ENCODE data around the gene PGC. TPM values are rescaled to one million over a fixed set of nuclear protein-coding genes. Genes with fewer than 3 reads are reported as not detected.

PGC gene
- total RNA-seq, 4 donors from 2014 or later, result 1.5 TPM; not detected in 3

DNA sequence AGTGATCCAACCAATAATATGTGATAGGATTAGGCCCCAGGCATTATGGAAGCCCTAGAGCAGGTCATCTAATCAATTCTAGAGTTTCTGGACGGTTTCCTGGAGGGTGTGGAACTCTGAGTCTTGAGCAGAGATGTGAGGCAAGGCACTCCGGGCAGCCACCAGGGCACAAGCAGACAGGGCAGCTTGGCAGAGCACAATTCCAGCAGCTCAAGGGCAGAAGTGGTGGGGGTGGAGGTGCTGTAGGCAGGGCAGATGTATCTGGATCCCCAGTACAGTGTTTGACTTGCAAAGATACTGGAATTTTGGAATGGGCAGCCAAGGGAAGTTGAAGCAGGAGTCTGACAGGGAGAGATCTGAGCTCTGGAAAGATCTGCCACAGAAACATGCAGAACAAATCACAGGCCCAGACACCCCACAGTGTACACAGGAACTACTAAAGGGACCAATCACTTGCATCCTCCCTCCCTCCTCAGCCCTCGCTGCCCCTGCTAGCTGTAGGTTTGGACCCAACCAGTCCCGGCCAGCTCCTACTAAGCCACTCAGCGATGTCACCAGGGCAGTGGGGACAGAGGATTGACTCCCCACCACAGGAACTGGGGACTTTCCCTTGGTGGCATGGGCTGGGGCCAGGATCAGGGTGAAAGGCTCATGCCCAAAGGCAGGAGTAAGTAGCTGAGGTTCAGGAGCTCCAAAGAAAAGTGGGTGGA lies 58.8 kb downstream of the PGC start:
- 78% methylated on average over 5 of the region's 5 CpGs; no CpG with 5 or more reads in 1 of the 2 donors for WGBS, 2 donors (ENCODE audit: low coverage in 1 of 2)
- Histone ChIP-seq H3K27me3 (no peaks in the 10 kb centered on the region), H3K4me1 (peaks cover under 1 to 9% (median 4%) of the 10 kb centered on the region in 4 donors), H3K36me3 (peaks cover 0 to 7% (median 0%) of the 10 kb centered on the region in 4 donors), H3K4me3 (no peak overlapping the region), H3K9me3 (no peaks in the 10 kb centered on the region), H3K27ac (no peak overlapping the region)
- DNase-seq, result no peak
- in situ Hi-C loops (cut with MboI; ENCODE audit: low pct_ligation_motif_present in 1 of 4, low pct_unique_long_range_greater_than_20kb in 1 of 4, low sequenced_read_pairs in 3 of 4), result loop anchor here in 3 of 4 donors (5.0 to 25.0 kb wide), 5 partner anchors 84 to 326 kb away; no protein-coding TSS in a partner anchor
- TF ChIP-seq POLR2AphosphoS5 (IDR thresholded peaks at IDR 0.05), result no peak
- TF ChIP-seq EP300 (IDR thresholded peaks at IDR 0.05; ENCODE audit: low read depth), result no peak
- TF ChIP-seq POLR2A (IDR thresholded peaks at IDR 0.05), result no peak
- TF ChIP-seq, protein P1, sequence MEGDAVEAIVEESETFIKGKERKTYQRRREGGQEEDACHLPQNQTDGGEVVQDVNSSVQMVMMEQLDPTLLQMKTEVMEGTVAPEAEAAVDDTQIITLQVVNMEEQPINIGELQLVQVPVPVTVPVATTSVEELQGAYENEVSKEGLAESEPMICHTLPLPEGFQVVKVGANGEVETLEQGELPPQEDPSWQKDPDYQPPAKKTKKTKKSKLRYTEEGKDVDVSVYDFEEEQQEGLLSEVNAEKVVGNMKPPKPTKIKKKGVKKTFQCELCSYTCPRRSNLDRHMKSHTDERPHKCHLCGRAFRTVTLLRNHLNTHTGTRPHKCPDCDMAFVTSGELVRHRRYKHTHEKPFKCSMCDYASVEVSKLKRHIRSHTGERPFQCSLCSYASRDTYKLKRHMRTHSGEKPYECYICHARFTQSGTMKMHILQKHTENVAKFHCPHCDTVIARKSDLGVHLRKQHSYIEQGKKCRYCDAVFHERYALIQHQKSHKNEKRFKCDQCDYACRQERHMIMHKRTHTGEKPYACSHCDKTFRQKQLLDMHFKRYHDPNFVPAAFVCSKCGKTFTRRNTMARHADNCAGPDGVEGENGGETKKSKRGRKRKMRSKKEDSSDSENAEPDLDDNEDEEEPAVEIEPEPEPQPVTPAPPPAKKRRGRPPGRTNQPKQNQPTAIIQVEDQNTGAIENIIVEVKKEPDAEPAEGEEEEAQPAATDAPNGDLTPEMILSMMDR (IDR thresholded peaks at IDR 0.05), result no peak
- intact Hi-C loops (cut with DNase I; ENCODE audit: low total_unique reads), result loop anchor here (10.0 kb wide), 1 partner anchor 224 kb away; no protein-coding TSS in a partner anchor

DNA sequence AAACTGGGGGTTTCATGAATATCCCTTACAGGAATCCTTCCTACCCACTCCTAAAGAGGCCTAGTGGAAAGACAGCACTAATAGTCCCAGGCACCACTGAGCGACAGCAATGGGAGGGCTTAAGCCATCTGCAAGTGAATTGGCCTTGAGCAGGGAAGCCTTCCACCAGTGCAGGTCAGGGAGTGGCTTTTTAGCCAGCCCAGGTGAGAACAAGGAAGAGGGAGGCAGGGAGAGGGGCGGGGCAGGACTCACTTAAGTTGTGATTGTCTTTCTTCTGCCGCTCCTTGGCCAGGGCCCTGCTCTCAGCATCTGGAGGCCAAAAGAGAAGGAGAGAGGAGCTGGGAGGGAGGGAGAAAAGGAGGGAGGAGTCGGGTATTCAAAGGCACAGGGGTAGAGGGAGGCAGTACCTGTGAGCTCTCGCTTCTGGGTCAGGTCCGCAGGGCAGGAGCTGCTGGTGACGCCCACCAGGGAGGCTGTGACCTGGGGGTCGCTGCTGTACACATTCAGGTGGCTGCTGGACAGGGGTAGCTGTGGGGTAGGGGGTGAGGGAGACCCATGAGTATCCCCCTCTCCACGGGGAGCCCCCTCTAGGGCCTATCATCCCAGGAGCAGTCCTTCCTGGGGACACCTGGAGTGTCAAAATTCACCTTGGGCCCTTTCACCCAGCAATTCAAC lies 59.6 kb downstream of the PGC start:
- peak; percentile 76 for DNase-seq
- intact Hi-C loops (cut with DNase I; ENCODE audit: low total_unique reads) (loop anchor here (1.0 to 10.0 kb wide), 2 partner anchors 74 to 223 kb away; no protein-coding TSS in a partner anchor), in situ Hi-C loops (cut with MboI; ENCODE audit: low pct_ligation_motif_present in 1 of 4, low pct_unique_long_range_greater_than_20kb in 1 of 4, low sequenced_read_pairs in 3 of 4) (loop anchor here in 3 of 4 donors (5.0 to 25.0 kb wide), 5 partner anchors 83 to 325 kb away; no protein-coding TSS in a partner anchor)
- Histone ChIP-seq H3K9me3 (no peaks in the 10 kb centered on the region), H3K4me1 (peaks cover 5 to 17% (median 11%) of the 10 kb centered on the region in 4 donors), H3K36me3 (peaks cover 0 to 7% (median 0%) of the 10 kb centered on the region in 4 donors), H3K27me3 (no peaks in the 10 kb centered on the region), H3K4me3 (no peak overlapping the region), H3K27ac (peak overlapping the region in 2 of 4 donors; percentile 34 to 37)
- TF ChIP-seq EP300 (IDR thresholded peaks at IDR 0.05; ENCODE audit: low read depth), result no peak
- TF ChIP-seq POLR2AphosphoS5 (IDR thresholded peaks at IDR 0.05), result no peak
- TF ChIP-seq POLR2A (IDR thresholded peaks at IDR 0.05), result no peak
- TF ChIP-seq, protein P1 (IDR thresholded peaks at IDR 0.05), result no peak
- WGBS, 2 donors (ENCODE audit: low coverage in 1 of 2), result 20 to 61% methylated on average over 1 to 9 of the region's 9 CpGs

Small RNA genes within 50 kb of the gene (small RNA-seq; reads per million reads assigned to genes)
- gene AL365205.2, result 0 reads per million in 4 donors
- gene AL365205.3, result 0 reads per million in 4 donors

Other genes starting within 250 kb of the PGC start
- gene FOXP4, start 201.0 kb downstream of the PGC start, total RNA-seq, result 10 to 100 TPM; 13.8 to 45.6 (median 17.2) TPM
- gene MDFI, start 108.9 kb downstream of the PGC start, total RNA-seq, result 1 to 10 TPM in 2 of 4 donors, not detected in 2; 2.1 to 2.2 TPM
- gene TFEB, start 11.8 kb downstream of the PGC start, total RNA-seq, result 10 to 100 TPM; 30.4 to 47.1 (median 38.1) TPM
- gene FRS3, start 32.5 kb upstream of the PGC start, total RNA-seq, result 1 to 10 TPM; 2.8 to 4.5 (median 3.2) TPM
- gene PRICKLE4, start 33.4 kb upstream of the PGC start, total RNA-seq, result 10 to 100 TPM in 3 of 4 donors, 1 to 10 TPM in 1; 6.7 to 52.0 (median 21.0) TPM
- 10 to 100 TPM; 24.1 to 93.1 (median 85.6) TPM for gene TOMM6, start 40.3 kb upstream of the PGC start, total RNA-seq
- gene USP49, start 148.0 kb upstream of the PGC start, total RNA-seq, result 1 to 10 TPM; 2.3 to 7.9 (median 4.0) TPM
- gene MED20, start 173.7 kb upstream of the PGC start, total RNA-seq, result 10 to 100 TPM; 15.4 to 25.7 (median 18.5) TPM
- 1 to 10 TPM; 3.4 to 5.9 (median 5.2) TPM for gene BYSL, start 174.1 kb upstream of the PGC start, total RNA-seq
- gene CCND3, start 194.4 kb upstream of the PGC start, total RNA-seq, result 100 to 1,000 TPM in 1 of 4 donors, 10 to 100 TPM in 3; 55.3 to 178 (median 75.6) TPM